Measurements from ENCODE around the gene PRR14L. TPM values are rescaled to one million over a fixed set of nuclear protein-coding genes. Genes with fewer than 3 reads are reported as not detected.
A peak's percentile ranks its signal among the peaks of the same experiment; 100 is the strongest.

Gene PRR14L
- total RNA-seq, 1 experiment from 2014 or later: 138 TPM

- no peaks in the 10 kb centered on the region for H3K9me3 Mint-ChIP-seq
- Histone ChIP-seq H2BK12ac (ENCODE audit: insufficient read length, low read depth, low read length) (no peak overlapping the region), H3K4me1 (ENCODE audit: insufficient read depth, low read length) (no peaks in the 10 kb centered on the region), H4K91ac (ENCODE audit: insufficient read length, low read depth, low read length) (no peak overlapping the region), H2BK5ac (ENCODE audit: insufficient read length, low read length) (no peak overlapping the region), H3K4ac (ENCODE audit: low read depth, low read length) (no peak overlapping the region), H3K9ac (ENCODE audit: extremely low read depth, insufficient read length, low read length) (peak overlapping the region; percentile 31), H2BK15ac (ENCODE audit: low read depth, low read length) (no peak overlapping the region), H3K56ac (ENCODE audit: insufficient read length, low read depth, low read length) (no peak overlapping the region), H3K23me2 (ENCODE audit: insufficient read length, low read depth, low read length, poor library complexity, severe bottlenecking) (peaks cover 3% of the 10 kb centered on the region), H3K18ac (ENCODE audit: insufficient read length, low read depth, low read length) (peak overlapping the region; percentile 16), H4K8ac (replicated peaks; ENCODE audit: insufficient read length, low read depth, low read length) (no peak overlapping the region), H3K14ac (ENCODE audit: insufficient read depth, low read length) (0 out of 2 replicates have a peak overlapping the region, but pooled peaks have one; percentile 22), H4K5ac (ENCODE audit: insufficient read length, low read depth, low read length) (no peak overlapping the region), H4K20me1 (ENCODE audit: control insufficient read depth, insufficient read depth, insufficient read length) (no peaks in the 10 kb centered on the region), H3K79me1 (ENCODE audit: insufficient read depth, low read depth, low read length, poor library complexity, severe bottlenecking) (peaks cover 11% of the 10 kb centered on the region), H3K9me3 (ENCODE audit: control insufficient read depth, low read depth, low read length) (no peaks in the 10 kb centered on the region), H3K4me2 (ENCODE audit: insufficient read depth, insufficient read length, low read length) (peak overlapping the region; percentile 83), H3K27ac (ENCODE audit: insufficient read length, low read depth, low read length) (no peak overlapping the region), H2AFZ (ENCODE audit: low read length) (no peak overlapping the region), H2BK120ac (ENCODE audit: low read depth, low read length, poor library complexity, severe bottlenecking) (no peak overlapping the region), H2BK20ac (ENCODE audit: low read depth, low read length, poor library complexity, severe bottlenecking) (no peak overlapping the region), H3K27me3 (ENCODE audit: insufficient read depth, low read length) (no peaks in the 10 kb centered on the region), H2AK5ac (ENCODE audit: insufficient read length, low read length) (no peak overlapping the region), H3K23ac (ENCODE audit: insufficient read length, low read depth, low read length) (no peak overlapping the region), H3K79me2 (ENCODE audit: insufficient read depth, low read length) (peaks cover 28% of the 10 kb centered on the region; the same call in 1 of the 2 replicates), H3T11ph (ENCODE audit: low read length) (no peak overlapping the region)
- no peaks in the 10 kb centered on the region for H3K36me3 Mint-ChIP-seq (ENCODE audit: insufficient read depth in 1 of 3, low read depth in 3 of 3)
- peak overlapping the region; percentile 91 to 99 for H3K4me3 Mint-ChIP-seq
- no CpG with 5 or more reads among the region's 8 CpGs for WGBS (ENCODE audit: extremely low coverage, insufficient read length, low lambda C conversion rate)
- H3K27ac Mint-ChIP-seq: peak overlapping the region in 2 of 3 experiments; percentile 82 to 98; a peak in 4 of 7 replicates
- peaks cover 6% of the 10 kb centered on the region for H3K27me3 Mint-ChIP-seq (ENCODE audit: low read depth)
- peaks cover 11 to 14% of the 10 kb centered on the region in 2 experiments for H3K4me1 Mint-ChIP-seq
- no peak for TF ChIP-seq CTCF (conservative IDR thresholded peaks at IDR 0.05)
- no peak for DNase-seq
These were observed 87.3 kb downstream of the PRR14L start for GRCh38 chr22:31662668-31663037.
